Sigmoid colon (tissue), 3 donors: ENCODE results near the gene GABRB1.

Experiments
- POLR2A ChIP-seq, 2 donors: fragments of 450-650 bp; IDR thresholded peaks; one replicate each; pipeline ENCODE4 v1.6.1; 2016; ENCODE audit warnings: antibody characterized with exemption in 2 of 2, mild to moderate bottlenecking in 2 of 2, moderate library complexity in 2 of 2
- TF ChIP-seq, protein P1 (sequence below), 4 experiments: fragments of 450-650 bp in 3 of 4; fragments of 200-600 bp in 1 of 4; IDR thresholded peaks; one replicate each; pipeline ENCODE4 v1.5.1; 2016 to 2019; ENCODE audit warnings: antibody characterized with exemption in 4 of 4, mild to moderate bottlenecking in 3 of 4, moderate library complexity in 2 of 4

- TF ChIP-seq, protein P1, sequence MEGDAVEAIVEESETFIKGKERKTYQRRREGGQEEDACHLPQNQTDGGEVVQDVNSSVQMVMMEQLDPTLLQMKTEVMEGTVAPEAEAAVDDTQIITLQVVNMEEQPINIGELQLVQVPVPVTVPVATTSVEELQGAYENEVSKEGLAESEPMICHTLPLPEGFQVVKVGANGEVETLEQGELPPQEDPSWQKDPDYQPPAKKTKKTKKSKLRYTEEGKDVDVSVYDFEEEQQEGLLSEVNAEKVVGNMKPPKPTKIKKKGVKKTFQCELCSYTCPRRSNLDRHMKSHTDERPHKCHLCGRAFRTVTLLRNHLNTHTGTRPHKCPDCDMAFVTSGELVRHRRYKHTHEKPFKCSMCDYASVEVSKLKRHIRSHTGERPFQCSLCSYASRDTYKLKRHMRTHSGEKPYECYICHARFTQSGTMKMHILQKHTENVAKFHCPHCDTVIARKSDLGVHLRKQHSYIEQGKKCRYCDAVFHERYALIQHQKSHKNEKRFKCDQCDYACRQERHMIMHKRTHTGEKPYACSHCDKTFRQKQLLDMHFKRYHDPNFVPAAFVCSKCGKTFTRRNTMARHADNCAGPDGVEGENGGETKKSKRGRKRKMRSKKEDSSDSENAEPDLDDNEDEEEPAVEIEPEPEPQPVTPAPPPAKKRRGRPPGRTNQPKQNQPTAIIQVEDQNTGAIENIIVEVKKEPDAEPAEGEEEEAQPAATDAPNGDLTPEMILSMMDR (IDR thresholded peaks at IDR 0.05) = no peak
- TF ChIP-seq POLR2A (IDR thresholded peaks at IDR 0.05) = no peak
These were observed 184.4 kb downstream of the GABRB1 start for GRCh38 chr4:47215759-47216158.
